ENCODE data around the gene PLEKHA8. TPM values are rescaled to one million over a fixed set of nuclear protein-coding genes. Genes with fewer than 3 reads are reported as not detected.

PLEKHA8 gene
- total and polyA plus RNA-seq, 2 of the 8 experiments (the other 6 are each of a cell fraction or from before 2014, with no cell fraction given) = 10.7 to 44.0 TPM

DNA sequence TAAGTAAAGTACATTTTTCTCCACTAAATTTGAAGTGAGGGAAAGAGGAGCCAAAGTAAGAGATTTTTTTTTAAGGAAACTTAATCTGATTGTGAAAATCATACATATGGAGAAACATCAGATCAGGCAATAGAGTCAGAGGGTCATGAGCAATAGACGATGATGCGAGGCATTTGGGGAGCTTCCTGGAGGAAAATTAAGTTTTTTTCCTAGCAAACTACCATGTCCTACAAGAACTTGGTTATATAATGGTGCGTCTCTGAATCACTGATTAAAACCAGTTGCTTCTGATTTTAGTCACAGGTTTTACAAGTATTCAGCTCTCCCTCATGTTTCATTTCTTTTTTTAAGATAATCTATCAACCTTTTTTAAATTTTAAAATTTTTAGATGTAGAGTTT lies 54.5 kb downstream of the PLEKHA8 start:
- Histone ChIP-seq H3K9ac (replicated peaks in 1 of 4; ENCODE audit: extremely low read depth in 1 of 4, low read depth in 3 of 4, low read length in 3 of 4) (no peak overlapping the region), H3K56ac (replicated peaks; ENCODE audit: insufficient read length, low read depth, low read length) (no peak overlapping the region), H3K79me2 (ENCODE audit: control insufficient read depth in 1 of 2, insufficient read depth in 2 of 2, low read length in 2 of 2) (no peaks in the 10 kb centered on the region), H3K18ac (ENCODE audit: extremely low read depth, low read length) (no peak overlapping the region), H3K79me1 (ENCODE audit: low read depth, low read length) (no peaks in the 10 kb centered on the region; the same call in 1 of the 2 replicates), H3K4me2 (ENCODE audit: insufficient read depth in 1 of 2, low read depth in 2 of 2, low read length in 2 of 2) (no peak overlapping the region), H3K4me3 (ENCODE audit: extremely low read depth in 1 of 4, insufficient read depth in 2 of 4, low read depth in 3 of 4, low read length in 4 of 4) (no peak overlapping the region), H3K36me3 (ENCODE audit: control insufficient read depth in 2 of 4, insufficient read depth in 4 of 4, low read length in 3 of 4) (peaks cover 0 to 5% (median 1%) of the 10 kb centered on the region in 4 experiments; a peak in 2 of 8 replicates), H2BK120ac (replicated peaks; ENCODE audit: low read depth, low read length) (no peak overlapping the region), H2BK12ac (ENCODE audit: low read depth, low read length) (no peak overlapping the region), H3K27ac (ENCODE audit: low read depth, low read length) (no peak overlapping the region), H3K27me3 (replicated peaks in 1 of 4; ENCODE audit: control insufficient read depth in 3 of 4, extremely low read depth in 1 of 4, insufficient read depth in 3 of 4, low read length in 3 of 4) (no peaks in the 10 kb centered on the region), H3K14ac (ENCODE audit: insufficient read length) (no peak overlapping the region), H2BK15ac (ENCODE audit: low read length) (no peak overlapping the region), H2BK5ac (ENCODE audit: low read depth, low read length) (no peak overlapping the region), H4K8ac (ENCODE audit: extremely low read depth, insufficient read depth, low read length) (no peak overlapping the region), H2AK5ac (ENCODE audit: low read depth, low read length) (no peak overlapping the region), H3K9me3 (ENCODE audit: insufficient read depth in 2 of 2, low read depth in 1 of 2, low read length in 1 of 2) (no peaks in the 10 kb centered on the region), H3K4me1 (replicated peaks in 1 of 4; ENCODE audit: control insufficient read depth in 3 of 4, insufficient read depth in 4 of 4, low read length in 3 of 4) (peaks cover 0 to 5% (median 0%) of the 10 kb centered on the region in 4 experiments; a peak in 1 of 7 replicates), H3K23me2 (ENCODE audit: low read depth, low read length) (no peaks in the 10 kb centered on the region), H3K23ac (ENCODE audit: insufficient read length) (no peak overlapping the region), H2AFZ (ENCODE audit: low read length) (no peak overlapping the region), H4K20me1 (replicated peaks in 1 of 2; ENCODE audit: control insufficient read depth in 1 of 2, insufficient read depth in 2 of 2, low read length in 2 of 2) (peaks cover 2 to 4% of the 10 kb centered on the region in 2 experiments), H4K91ac (replicated peaks; ENCODE audit: insufficient read length, low read length) (no peak overlapping the region), H2BK20ac (ENCODE audit: low read length) (no peak overlapping the region), H3K4ac (replicated peaks; ENCODE audit: insufficient read length, low read depth, low read length) (no peak overlapping the region), H4K5ac (ENCODE audit: insufficient read length, low read depth, low read length) (no peak overlapping the region)
- WGBS, 2 experiments (ENCODE audit: extremely low coverage in 1 of 2, insufficient coverage in 1 of 2, insufficient read length in 1 of 2, insufficient replicate concordance in 2 of 2, low coverage in 1 of 2, low lambda C conversion rate in 2 of 2, missing lambda C conversion rate in 1 of 2) = 96% methylated on average over 3 of the region's 3 CpGs; no CpG with 5 or more reads in 1 of the 2 experiments
- ChIA-PET POLR2A (ENCODE audit: partially characterized antibody) (no interaction called here), CTCF (ENCODE audit: partially characterized antibody) (interaction anchor here (1.1 to 1.7 kb wide), 3 partner anchors 8 to 21 kb away, joined by 3 to 5 read pairs (median 4); no protein-coding TSS in a partner anchor)
- DNase-seq (ENCODE audit: low read depth in 1 of 2, low spot score in 2 of 2) (no peak), FAIRE-seq (no peak)
- TF ChIP-seq CHD1 (IDR thresholded peaks at IDR 0.05; ENCODE audit: low read depth, low read length) (no peak), RBBP5 (IDR thresholded peaks at IDR 0.05; ENCODE audit: borderline replicate concordance, low read depth, low read length) (no peak), BACH1 (IDR thresholded peaks at IDR 0.05; ENCODE audit: low read length) (no peak)
